VCaP (cell line): Measurements from ENCODE around the gene SPATA46.

ENCODE experiments used
- H3K27ac ChIP-seq: fragments of 450-650 bp; 2 replicates; pipeline ENCODE4 v1.5.1; 2017
- CTCF ChIP-seq: fragments of 450-650 bp; conservative IDR thresholded peaks from 2 replicates; pipeline ENCODE4 v1.5.1; 2017; ENCODE audit warnings: mild to moderate bottlenecking, moderate library complexity

Gene SPATA46

DNA sequence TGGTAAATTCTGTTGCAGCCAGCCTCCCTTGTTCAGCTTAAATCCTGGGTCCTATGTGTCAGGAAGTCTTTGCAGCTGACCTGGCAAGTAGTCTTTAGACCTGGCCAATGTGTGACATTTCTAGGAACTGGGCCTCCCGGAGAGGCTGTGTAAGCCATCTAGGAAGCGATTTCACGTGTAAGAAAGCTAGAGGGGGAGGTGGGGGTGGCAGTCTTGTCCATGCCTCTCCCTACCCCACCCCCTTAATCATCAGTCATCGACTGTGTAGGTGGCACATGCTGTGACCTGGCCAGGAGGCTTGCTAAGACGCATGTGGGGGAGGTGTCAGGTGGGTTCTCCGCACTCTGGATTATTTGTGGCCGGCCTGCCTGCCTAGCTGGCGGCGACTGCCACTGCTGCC is 13.3 kb upstream of the SPATA46 start:
- no peak for TF ChIP-seq CTCF
- no peak overlapping the region for H3K27ac ChIP-seq

DNA sequence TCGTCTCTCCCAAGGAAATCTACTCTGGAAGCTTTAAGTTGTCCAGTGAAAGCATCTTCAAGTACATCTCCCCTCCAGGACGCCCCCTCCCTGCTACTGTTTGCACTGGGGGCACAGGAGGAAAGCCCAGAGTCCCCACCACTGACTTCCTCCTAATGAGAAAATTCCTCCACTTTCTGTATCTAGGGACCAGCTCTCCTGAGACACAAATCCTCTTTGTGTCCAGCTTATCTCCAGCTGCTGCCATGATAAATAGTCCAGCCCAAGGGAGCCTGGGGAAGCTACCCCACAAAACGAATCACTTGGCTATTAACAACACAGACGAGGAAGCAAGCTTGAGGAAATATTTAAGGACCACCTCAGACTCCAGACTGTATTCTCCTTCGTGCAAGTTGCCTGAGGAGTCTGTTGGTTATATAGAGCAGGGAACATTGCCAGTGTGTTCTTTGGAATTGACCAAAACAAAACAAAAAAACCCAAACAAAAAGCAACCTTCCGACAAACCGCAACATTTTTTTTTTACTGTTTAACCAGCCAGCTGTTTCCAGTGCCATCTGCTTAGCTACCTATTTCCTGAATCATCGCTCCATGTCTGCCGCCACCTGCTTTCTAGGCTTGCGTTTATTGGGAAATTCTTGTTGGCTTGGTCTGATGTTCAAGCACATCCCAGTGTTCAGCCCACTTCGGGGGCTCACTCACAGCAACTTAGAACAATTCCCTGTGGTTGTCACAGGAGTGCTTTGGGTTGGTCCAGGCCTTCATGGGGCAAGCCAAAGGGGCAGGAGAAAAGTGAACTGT is 12.6 kb upstream of the SPATA46 start:
- H3K27ac ChIP-seq = no peak overlapping the region
- TF ChIP-seq CTCF = no peak

GRCh38 chr1:162388615-162389014 is 12.0 kb upstream of the SPATA46 start:
- H3K27ac ChIP-seq = no peak overlapping the region

DNA sequence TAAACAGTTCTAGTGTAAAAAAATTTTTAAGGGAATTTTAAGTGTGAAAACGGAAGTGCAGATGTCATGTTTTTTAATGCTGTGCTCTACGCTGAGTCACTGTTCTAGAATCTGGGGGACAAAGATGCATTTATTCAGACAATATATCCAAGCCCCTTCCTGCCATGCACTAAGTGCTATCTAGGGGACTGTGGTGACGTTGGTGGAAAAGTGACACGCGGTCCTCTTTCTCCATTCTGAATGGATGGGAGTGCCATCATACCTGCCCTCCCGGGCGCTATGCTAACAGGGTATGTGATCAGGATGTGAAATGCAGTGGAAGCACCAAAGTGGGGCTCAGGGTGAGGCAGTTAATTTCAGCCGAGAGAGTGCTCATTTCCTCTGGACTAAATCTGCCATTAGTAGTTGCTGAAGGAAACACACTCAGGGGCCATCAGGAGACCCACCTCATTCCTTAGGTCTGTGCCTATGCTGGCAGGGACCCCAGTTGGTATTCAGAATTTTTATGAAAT is 11.5 kb upstream of the SPATA46 start:
- H3K27ac ChIP-seq = no peak overlapping the region
- no peak for TF ChIP-seq CTCF

More at GRCh38 chr1:162388615-162389014, 12.0 kb upstream of the SPATA46 start:
- TF ChIP-seq CTCF = no peak

DNA sequence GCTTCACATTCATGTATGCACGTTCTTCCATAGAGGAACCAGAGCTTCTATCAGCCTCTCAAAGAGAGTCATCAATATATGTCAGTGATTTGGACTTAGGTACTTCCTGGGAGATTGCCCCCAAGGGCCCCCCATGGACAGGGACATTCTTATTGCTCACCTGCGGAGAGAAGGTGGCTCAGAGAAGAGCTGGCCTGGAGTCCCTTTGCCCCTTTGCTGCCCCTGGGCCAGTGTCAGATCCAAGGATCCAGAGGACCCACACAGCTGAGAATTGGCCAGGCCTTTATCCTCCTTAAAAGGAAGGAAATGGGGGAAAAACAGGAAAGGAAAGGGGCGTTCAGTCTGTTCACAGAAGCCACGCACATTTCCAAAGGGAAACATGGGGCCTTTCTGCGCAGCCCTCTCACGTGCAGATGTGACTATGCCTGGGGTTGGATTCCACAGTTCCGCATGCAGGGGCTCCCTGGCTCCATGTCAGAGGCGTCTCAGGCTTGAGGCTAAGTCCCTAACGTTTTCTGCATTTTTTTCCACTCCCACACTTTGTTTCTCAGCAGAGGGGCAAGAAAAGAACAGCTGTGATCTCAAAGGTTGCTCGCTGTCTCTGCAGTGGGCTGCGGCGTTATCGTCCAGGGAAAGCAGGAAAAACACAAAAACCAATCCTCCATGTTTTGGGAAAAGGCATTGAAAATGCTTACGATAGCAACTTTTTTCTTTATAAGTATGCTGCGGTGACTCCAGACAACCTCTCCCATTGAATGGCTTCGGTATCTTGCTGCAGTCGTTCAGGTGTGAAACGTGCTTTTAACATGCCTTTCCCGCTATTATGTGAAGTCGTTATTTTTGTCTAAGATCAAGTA is 10.8 kb upstream of the SPATA46 start:
- no peak for TF ChIP-seq CTCF
- no peak overlapping the region for H3K27ac ChIP-seq

DNA sequence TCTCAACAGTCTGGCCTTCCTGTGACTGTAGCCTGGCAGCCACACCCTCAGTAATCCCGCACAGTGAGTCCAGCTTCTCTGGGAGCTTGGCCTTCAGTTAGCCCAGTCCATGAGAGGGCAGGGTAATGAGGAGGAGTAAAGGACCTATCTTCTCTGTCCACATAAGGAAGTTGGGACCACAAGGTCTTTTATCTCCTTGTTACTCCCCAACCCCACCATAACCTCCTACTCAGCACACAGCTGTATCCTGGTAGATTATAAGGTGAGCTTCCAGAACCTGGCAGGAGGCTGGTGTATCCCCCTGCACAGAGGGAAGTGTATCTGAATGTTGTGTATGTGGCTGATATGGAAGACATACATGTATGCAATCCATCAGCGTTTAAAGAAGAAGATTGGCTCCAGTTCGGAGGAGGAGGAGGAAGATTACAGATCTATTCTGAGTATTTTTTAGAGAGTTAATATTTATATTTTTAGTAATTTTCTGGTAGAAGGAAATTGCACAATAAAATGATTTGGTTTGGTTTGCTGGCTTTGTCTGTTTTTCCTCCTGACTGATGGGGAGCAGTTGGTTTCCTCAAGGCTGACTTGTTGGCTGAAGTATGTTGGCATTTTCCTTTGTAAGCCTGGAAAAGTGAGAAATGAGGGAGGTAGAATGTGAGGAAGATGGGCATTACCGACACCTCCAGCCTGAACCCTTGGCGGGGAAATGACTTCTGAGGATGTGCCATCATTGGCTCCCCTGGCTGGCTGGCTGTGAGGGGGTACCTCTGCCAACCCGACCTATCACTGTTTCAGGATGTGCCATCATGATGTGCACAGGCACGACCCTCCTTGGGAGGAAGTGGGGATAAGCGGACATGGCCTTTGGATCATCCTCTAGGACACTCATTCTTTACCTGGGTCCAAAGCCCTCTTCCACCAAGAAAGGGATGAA is 9.9 kb upstream of the SPATA46 start:
- TF ChIP-seq CTCF = no peak
- H3K27ac ChIP-seq = no peak overlapping the region
